ENCODE results near the gene CADM1. TPM values are rescaled to one million over a fixed set of nuclear protein-coding genes. Genes with fewer than 3 reads are reported as not detected.

The CADM1 gene
- total and polyA plus RNA-seq, 4 donors, result 31.7 to 243 (median 77.9) TPM

DNA sequence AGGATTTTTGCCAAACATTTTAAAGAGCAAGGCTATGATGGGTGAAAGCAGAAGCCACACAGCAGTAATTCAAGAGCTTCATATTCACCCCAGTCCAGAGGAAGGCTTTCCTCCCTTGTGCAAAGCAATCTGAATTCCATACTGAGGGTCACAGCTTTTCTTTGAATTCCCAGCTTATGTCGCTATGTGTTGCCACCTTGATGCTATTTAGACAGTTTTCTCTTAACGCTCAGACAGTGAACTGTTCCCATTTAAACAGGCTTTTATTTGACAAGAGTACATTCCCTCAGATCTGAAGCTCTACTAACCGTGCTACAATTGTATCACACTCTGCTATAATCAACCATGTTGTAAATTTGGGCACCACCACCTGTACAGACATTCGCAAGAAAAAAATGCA, 279.7 kb downstream of the CADM1 start:
- no peak overlapping the region for H3K4me3 ChIP-seq
- H3K4me1 ChIP-seq (ENCODE audit: control insufficient read depth in 5 of 5, insufficient read depth in 5 of 5, low read length in 5 of 5), result peaks cover 0 to 5% (median under 1%) of the 10 kb centered on the region in 5 donors
- H3K9me3 ChIP-seq (ENCODE audit: control insufficient read depth in 4 of 4, insufficient read depth in 3 of 4, low read length in 3 of 4), result no peaks in the 10 kb centered on the region
- TF ChIP-seq CTCF (IDR thresholded peaks at IDR 0.05; ENCODE audit: control extremely low read depth, extremely low read depth), result no peak
- no peaks in the 10 kb centered on the region for H3K27me3 ChIP-seq (ENCODE audit: control insufficient read depth in 3 of 3, insufficient read depth in 3 of 3, low read length in 2 of 3)
- 73 to 82% methylated on average over 4 of the region's 4 CpGs for WGBS, 2 donors
- H3K9ac ChIP-seq (ENCODE audit: insufficient read depth in 1 of 2, low read length in 2 of 2), result no peak overlapping the region
- H3K27ac ChIP-seq (ENCODE audit: low read depth in 1 of 2, low read length in 1 of 2), result no peak overlapping the region
- ATAC-seq (ENCODE audit: insufficient read depth, low FRiP score) (no peak), DNase-seq (no peak)
- peaks cover 0 to 5% (median 4%) of the 10 kb centered on the region in 4 donors for H3K36me3 ChIP-seq (ENCODE audit: control insufficient read depth in 4 of 4, insufficient read depth in 4 of 4, low read length in 4 of 4)

DNA sequence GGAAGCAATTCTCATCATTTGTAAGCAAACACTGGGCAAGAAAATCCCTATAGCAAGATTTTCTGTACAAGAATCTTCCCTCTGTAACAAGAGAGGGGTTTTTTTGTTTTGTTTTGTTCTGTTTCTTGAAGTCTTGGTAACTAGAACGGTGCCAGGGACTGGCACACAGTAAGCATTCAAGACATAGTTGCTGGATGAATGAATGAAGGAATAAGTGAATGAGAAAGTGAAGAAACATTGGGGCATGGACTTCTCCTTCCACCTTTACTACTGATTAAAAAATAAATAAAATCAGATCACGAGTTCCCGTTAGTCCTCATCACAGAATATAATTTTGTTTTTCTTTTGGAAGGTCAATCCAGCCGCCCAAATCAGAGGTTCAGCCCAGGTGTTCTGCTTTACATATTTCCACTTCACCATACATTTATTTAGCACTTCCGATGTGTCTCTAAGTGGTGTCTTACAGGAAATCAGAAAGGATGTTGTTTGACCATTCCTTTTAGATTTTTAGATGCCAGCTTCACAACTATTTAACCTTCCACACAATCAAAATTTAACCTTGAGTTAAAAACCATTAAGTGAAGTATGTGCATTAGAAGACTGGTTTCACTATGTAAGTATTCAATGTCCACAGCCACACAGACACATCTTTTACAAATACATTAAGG, 281.2 kb downstream of the CADM1 start:
- Histone ChIP-seq H3K9me3 (ENCODE audit: control insufficient read depth in 4 of 4, insufficient read depth in 3 of 4, low read length in 3 of 4) (no peaks in the 10 kb centered on the region), H3K4me1 (ENCODE audit: control insufficient read depth in 5 of 5, insufficient read depth in 5 of 5, low read length in 5 of 5) (peaks cover 0 to 20% (median 2%) of the 10 kb centered on the region in 5 donors), H3K27me3 (ENCODE audit: control insufficient read depth in 3 of 3, insufficient read depth in 3 of 3, low read length in 2 of 3) (no peaks in the 10 kb centered on the region), H3K27ac (ENCODE audit: low read depth in 1 of 2, low read length in 1 of 2) (no peak overlapping the region), H3K9ac (ENCODE audit: insufficient read depth in 1 of 2, low read length in 2 of 2) (no peak overlapping the region), H3K4me3 (no peak overlapping the region), H3K36me3 (ENCODE audit: control insufficient read depth in 4 of 4, insufficient read depth in 4 of 4, low read length in 4 of 4) (peaks cover 0 to 3% (median under 1%) of the 10 kb centered on the region in 4 donors)
- ATAC-seq (ENCODE audit: insufficient read depth, low FRiP score) (no peak), DNase-seq (no peak)
- TF ChIP-seq CTCF (IDR thresholded peaks at IDR 0.05; ENCODE audit: control extremely low read depth, extremely low read depth), result no peak
- WGBS, 2 donors, result 86 to 87% methylated on average over 5 of the region's 5 CpGs

- DNase-seq (no peak), ATAC-seq (ENCODE audit: insufficient read depth, low FRiP score) (peak; percentile 31)
- TF ChIP-seq CTCF (IDR thresholded peaks at IDR 0.05; ENCODE audit: control extremely low read depth, extremely low read depth), result no peak
- Histone ChIP-seq H3K27me3 (ENCODE audit: control insufficient read depth in 3 of 3, insufficient read depth in 3 of 3, low read length in 2 of 3) (no peaks in the 10 kb centered on the region), H3K4me3 (no peak overlapping the region), H3K4me1 (ENCODE audit: control insufficient read depth in 5 of 5, insufficient read depth in 5 of 5, low read length in 5 of 5) (peaks cover 0 to 26% (median 2%) of the 10 kb centered on the region in 5 donors), H3K27ac (ENCODE audit: low read depth in 1 of 2, low read length in 1 of 2) (peak overlapping the region in 1 of 2 donors; percentile 52), H3K9ac (ENCODE audit: insufficient read depth in 1 of 2, low read length in 2 of 2) (no peak overlapping the region), H3K9me3 (ENCODE audit: control insufficient read depth in 4 of 4, insufficient read depth in 3 of 4, low read length in 3 of 4) (no peaks in the 10 kb centered on the region), H3K36me3 (ENCODE audit: control insufficient read depth in 4 of 4, insufficient read depth in 4 of 4, low read length in 4 of 4) (peaks cover 0 to 3% (median 0%) of the 10 kb centered on the region in 4 donors)
- WGBS, 2 donors, result 61 to 65% methylated on average over 5 of the region's 5 CpGs
Observed at GRCh38 chr11:115222218-115222862, 281.9 kb downstream of the CADM1 start.
